GM18907 (cell line): ENCODE data around the gene CHN1.

ENCODE experiments used
- ATAC-seq: cut with Tn5 transposase; IDR thresholded peaks from one replicate; pipeline ENCODE4 v1.9.1; 2021; ENCODE audit warnings: mild to moderate bottlenecking, moderate library complexity; ENCODE audit not compliant: unreplicated experiment

CHN1 gene

GRCh38 chr2:174972924-174973323 lies 32.3 kb downstream of the CHN1 start:
- ATAC-seq = no peak

GRCh38 chr2:174971868-174972781 lies 33.1 kb downstream of the CHN1 start:
- ATAC-seq = no peak

- no peak for ATAC-seq
These were observed 35.1 kb downstream of the CHN1 start for GRCh38 chr2:174970092-174970491.

GRCh38 chr2:174969091-174969734 lies 36.0 kb downstream of the CHN1 start:
- no peak for ATAC-seq

GRCh38 chr2:174967691-174968260 lies 37.4 kb downstream of the CHN1 start:
- no peak for ATAC-seq

- no peak for ATAC-seq
These were observed 38.1 kb downstream of the CHN1 start for GRCh38 chr2:174967086-174967485.

GRCh38 chr2:174965992-174966744 lies 39.0 kb downstream of the CHN1 start:
- no peak for ATAC-seq

- ATAC-seq = no peak
These were observed 39.6 kb downstream of the CHN1 start for GRCh38 chr2:174965551-174965950.

GRCh38 chr2:174964404-174964803 lies 40.8 kb downstream of the CHN1 start:
- no peak for ATAC-seq

- ATAC-seq = no peak
These were observed 41.5 kb downstream of the CHN1 start for GRCh38 chr2:174963437-174964400.

GRCh38 chr2:174959787-174960186 lies 45.4 kb downstream of the CHN1 start:
- no peak for ATAC-seq

GRCh38 chr2:174957050-174957449 lies 48.1 kb downstream of the CHN1 start:
- ATAC-seq = no peak

GRCh38 chr2:174952607-174953006 lies 52.6 kb downstream of the CHN1 start:
- no peak for ATAC-seq

- no peak for ATAC-seq
These were observed 53.4 kb downstream of the CHN1 start for GRCh38 chr2:174951745-174952144.

- no peak for ATAC-seq
These were observed 55.0 kb downstream of the CHN1 start for GRCh38 chr2:174949988-174950687.

GRCh38 chr2:174945601-174946260 lies 59.5 kb downstream of the CHN1 start:
- ATAC-seq = no peak

GRCh38 chr2:174939046-174939445 lies 66.1 kb downstream of the CHN1 start:
- ATAC-seq = no peak

GRCh38 chr2:174931724-174932123 lies 73.5 kb downstream of the CHN1 start:
- no peak for ATAC-seq

- ATAC-seq = no peak
These were observed 75.4 kb downstream of the CHN1 start for GRCh38 chr2:174929786-174930185.
